ENCODE measurements around the gene PTPN20.

PTPN20 gene

DNA sequence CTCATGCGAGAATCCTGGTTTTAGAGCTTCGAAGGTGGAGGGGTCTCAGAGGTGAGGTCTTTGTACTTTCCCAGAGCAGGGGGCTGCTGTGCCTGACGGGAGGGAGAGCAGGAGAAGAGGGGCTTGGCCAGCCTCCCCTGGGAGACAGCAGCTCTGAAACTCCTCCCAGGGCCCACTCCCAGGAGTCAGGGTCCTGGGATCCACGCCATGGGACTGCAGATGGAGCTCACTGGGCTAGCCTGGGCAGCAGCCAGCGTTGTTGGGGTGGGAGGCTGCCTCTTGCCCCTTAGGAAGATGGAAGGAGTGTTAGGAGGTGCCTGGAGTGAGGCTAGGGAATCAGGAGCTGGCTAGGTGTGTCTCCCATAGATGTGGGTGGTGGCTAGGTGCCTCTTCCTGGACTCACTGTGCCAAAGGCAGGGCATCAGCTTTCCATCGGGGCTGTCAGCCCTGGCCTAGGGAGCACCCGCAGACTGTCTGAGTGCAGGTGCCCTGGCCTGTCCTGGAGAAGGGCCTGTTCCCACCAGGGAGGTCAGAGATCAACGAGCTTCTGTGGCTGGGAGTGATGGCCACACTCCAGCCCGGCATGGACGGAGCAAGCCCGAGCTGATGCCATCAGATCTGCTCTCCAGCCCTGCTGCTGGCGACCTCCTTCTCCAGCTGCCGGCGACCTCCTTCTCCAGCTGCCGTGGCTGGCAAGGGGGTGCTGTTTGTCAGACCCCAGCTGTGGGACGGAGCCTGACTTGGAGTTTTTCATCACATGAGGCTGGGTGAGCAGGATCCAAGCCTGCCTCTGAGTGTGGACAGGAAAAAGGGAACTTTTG, 111.3 kb downstream of the PTPN20 start:
- no peak for DNase-seq (ENCODE audit: low read depth)

DNA sequence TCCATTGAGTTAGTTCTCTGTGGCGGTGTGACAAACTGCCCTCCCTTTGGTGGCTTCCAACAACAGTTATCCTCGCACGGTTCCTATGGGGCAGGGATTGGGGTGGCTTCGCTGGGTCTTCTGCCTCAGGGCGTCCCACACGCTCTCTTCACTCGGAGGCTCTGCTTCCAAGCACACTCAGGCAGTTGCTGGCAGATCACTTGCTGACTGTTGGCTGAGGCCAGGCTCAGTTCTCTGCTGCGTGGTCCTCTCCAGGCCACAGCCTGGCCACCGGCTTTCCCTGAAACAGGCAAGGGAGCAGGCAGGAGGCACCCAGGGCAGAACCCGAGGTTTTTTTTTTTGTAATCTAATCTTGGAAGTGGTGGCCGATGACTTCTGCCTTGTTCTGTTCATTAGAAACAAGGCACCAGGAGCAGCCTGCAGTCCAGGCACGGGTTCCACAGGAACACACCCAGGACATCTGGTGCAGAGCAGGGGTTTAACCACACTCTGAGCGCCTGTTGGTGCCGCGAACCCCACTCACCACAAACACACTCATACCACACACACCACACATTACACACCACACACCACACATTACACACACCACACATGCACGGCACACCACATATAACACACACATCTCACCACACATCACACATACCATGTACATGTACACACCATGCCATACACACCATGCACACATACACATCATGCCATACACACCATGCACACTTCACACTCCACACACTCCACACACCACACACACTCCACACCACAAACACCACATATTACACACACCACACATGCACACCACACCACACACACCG, 112.2 kb downstream of the PTPN20 start:
- DNase-seq (ENCODE audit: low read depth), result no peak

DNA sequence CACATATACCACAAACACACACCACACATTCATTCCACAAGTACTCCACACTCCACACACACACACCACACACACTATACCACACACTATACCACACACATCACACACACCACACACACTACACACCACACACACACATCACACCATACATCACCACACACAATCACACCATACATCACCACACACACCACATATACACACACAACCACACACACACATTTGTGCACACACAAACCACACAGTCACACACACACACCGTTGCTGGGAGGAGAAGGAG, 112.8 kb downstream of the PTPN20 start:
- DNase-seq (ENCODE audit: low read depth), result no peak

DNA sequence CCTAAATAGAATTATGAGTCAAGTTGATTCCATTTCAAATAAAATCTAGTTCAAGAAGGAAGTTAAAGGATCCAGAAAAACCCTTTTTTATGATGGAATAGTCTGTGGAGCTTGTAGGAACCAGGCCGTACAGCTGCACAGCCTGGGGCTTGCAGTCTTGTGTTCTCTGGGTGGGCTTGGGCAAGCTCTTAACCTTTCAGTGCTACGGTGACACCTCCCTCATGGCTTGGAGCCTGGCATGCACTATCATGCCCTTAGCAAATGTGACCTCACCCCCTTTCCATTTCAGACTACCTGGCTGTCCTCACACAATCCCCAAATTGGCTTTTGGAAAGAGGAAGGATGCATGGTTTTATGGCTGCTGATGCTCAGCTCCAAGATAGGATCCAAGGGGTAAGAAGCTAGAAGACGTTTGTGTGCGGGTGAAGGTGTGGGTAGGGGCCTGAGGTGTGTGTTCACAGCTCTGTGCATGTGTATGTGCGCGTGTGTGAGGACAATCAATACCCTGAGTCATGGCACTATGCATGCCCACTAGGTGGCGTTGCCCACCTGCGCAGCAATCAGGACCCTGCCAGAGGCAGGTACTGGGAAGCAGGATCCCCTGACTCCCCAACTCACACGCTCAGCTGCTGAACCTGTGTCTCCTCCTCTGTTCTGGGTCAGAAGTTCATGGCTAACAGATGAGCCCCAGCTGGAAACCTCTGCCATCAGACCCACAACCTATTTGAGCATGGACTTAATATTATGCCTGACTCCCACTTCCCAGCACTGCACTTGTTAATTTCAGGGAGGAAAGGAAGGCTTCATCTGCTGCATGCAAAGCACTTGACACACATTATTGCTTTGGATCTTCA, 113.4 kb downstream of the PTPN20 start:
- DNase-seq (ENCODE audit: low read depth), result peak; percentile 55

DNA sequence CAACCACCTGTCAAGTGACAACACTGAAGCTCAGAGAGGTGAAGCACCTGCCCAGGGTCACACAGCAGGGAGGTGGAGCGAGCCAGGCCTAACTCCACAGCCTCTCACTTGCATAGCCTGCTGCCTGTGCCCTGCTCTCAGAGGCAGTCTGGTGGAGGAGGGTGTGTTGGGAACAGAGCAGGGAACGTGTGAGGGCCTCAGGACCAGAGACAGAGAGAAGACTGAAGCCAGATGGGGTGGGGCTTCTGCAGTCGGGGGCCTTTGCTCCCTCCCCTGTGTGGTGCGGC, 114.0 kb downstream of the PTPN20 start:
- no peak for DNase-seq (ENCODE audit: low read depth)

DNA sequence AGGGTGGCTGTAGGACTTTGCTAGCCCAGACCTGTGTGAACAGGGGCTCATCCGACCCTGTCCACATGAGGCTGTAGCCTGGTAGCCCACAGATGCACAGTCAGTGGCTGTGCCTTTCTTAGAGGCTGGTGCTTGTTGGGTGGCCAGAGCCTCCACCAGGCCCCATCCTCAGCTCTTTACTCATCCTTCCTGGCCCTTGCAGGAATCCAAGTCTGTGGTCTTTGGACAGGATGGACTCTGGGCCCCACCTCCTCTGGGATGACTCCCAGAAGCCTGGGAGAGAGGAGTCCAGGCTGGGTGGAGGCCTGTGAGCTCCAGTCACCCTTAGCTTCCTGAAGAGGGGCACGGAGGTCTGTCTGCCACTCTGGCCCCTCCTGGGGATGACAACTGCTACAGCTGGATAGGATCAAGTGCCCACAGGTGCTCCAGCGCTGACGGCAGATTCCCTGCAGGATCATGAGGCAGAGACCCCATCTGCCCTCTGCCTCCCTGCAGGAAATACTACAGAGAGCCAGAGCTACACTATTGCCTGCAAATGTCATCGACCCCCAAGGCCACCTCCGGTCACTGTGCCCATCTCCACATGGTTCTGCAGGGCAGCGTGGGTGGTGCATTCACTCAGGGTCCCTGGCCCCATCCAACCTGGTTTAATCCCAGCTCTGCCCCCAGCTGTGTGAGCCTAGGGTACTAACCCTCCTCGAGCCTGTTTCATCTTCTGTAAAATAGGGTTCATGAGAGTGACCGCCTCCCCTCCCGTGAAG, 114.5 kb downstream of the PTPN20 start:
- DNase-seq (ENCODE audit: low read depth), result no peak

DNA sequence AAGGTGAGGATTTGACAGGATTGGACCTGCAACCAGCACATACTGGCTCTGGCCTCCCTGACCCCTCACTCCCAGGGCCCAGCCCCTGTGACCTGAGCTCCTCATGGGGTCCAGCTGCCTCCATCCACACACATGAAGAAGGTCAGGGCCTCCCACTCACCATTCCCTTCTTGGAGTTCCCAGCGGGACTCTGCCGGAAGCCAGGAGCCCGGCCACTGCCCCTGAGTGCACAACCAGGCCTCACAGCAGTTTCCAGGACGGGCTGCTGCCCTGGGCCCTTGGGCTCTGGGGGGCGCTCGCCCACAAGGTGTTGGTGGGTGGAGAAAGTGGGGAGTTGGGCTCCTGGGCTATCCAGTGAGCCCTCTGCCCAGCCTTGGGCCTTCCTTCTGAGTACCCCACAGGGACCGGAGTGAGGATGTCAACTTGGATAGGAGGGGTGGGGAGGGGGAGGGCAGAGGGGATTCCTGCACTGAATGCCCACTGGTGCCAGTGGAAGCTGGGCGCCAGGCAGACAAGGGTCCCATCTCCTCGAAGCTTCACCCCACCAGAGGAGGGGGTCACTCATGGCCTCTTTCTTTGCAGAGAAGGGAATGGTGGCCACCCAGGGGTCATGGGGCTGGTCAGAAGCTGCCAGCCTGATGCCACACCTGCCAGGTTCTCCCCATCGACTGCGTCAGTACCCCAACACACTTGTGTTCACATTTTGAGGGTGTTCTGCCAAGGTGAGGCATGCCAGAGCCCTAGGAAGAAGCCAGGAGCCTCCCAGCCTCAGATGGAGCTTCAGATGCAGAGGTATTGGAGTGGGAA, 115.3 kb downstream of the PTPN20 start:
- DNase-seq (ENCODE audit: low read depth), result no peak

DNA sequence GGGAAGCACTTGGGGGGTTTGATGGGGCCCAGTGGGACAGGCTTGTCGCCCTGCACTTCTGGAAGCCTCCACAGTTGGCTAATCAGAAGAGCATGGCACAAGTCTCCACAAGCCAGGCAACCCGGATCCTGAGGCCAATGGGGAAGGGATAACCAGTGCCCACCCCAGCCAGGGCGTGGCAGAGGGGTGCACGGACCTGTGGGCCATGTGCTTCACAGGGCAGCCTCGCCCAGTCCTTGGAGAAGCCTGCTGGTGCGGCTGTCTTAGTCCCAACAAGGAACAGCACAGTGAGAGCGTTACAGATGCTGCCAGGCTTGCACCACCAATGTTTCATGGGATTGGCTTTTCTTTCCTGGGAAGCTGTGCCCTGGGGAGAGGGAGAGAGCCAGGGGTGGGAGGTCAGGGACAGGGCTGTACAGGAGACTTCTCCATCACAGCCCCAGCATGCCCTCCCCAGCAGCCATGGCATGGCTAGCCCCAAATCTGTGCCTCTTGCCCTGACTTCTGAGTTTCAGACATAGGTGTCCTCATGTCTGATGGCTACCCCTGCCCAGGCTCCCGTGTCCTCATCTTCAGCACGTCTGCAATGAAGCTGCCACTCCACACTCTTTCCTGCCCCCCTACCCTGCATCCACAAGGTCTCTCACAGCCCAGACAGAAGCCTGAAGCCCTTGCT, 116.0 kb downstream of the PTPN20 start:
- DNase-seq (ENCODE audit: low read depth), result no peak

DNA sequence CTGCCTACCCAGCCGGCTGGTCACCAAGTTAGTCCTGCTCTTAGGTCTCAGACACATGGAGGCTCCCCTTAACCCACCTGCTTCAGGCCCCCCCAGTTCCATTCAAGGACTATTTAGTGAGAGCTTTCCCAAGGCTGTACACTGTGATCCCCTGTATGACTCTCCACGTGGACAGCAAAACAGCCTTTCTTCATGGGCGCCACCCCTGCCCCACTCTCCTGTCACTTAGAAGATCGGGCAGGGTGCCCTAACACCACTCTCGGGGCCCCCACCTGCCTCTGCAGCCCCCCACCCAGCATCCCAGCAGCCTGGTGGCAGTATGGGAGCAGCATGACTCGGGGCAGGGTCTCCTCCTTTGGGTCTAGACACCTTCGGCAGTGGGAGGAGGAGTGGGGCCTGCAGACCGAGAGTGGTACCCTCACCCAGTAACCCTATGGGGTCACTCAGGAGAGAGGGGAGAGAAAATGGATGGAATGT, 116.6 kb downstream of the PTPN20 start:
- DNase-seq (ENCODE audit: low read depth), result no peak

DNA sequence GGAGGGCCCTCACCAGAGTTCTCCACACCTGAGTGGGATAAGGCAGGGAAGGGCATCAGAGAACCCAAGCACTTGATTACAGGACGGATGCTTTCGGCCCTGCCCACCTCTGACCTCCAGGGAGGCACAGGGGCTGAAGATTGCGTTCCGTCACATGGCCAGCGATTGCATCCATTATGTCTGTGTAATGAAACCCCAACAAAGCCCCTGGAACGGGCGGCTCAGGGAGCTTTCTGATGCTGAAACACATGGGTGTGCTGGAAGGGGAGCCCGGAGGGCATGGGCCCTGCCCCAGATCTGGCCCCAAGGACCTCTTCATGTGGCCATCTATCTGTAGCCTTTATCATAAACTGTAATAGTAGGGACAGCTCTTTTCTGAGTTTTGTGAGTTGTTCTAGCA, 117.2 kb downstream of the PTPN20 start:
- no peak for DNase-seq (ENCODE audit: low read depth)

DNA sequence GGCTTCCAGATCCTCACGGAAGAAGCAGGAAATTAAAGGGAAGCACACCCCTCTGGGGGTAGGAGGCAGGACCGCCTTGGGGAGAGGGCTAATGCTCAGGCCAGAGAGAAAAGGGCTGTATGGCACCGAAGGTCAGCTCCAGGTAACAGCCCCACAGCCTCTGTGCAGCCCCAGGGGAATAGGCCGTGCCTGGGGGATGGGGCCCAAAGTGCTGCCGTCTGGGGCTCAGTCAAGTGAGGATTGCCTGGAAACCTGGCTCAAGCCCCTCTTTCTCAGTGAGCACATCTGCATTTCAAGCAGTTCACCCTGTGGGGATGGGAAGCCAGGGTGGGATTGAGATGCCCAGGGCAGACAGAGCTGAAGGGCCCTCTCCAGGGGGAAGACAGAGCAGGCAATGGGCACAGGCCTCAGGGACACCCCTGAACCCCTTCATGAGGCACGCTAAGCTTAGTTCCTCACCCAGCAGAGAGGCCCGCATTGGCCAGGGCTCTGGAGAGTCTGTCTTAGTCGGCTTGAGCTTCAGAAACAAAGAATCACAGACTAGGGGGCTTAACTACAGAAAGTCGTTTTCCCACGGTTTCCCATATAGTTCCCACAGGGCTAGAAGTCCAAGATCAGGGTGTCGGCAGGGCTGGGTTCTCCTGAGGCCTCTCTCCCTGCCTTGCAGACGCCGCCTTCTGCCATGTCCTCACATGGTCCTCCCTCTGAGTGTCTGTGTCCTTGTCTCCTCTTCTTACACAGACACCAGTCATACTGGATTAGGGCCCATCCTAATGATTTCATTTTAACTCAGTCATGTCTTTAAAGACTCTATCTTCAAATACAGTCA, 118.2 kb downstream of the PTPN20 start:
- DNase-seq (ENCODE audit: low read depth), result no peak

DNA sequence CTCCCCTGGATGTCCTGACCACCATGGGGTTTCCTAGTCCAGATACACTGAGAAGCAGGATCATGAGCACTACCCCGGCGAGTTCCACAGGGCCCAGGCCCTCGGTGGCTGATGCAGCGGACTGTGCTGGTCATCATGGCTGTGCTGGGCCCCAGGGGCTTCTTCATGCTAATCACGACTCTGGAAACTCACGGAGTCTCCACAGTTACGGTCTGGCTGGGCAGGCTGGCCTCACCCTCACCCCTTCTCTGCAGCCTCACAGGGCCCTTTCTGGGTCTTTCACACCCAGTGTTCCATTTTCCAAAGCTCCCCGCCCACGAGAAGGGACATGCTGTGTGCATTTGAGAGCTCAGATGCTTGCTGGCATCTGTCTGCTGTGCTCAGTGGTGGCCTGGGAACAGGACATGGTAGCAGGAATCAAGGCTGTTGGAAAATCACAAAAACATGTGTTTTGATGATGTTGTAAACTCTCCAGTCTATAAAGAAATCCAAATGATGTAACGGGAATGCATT, 119.0 kb downstream of the PTPN20 start:
- no peak for DNase-seq (ENCODE audit: low read depth)

DNA sequence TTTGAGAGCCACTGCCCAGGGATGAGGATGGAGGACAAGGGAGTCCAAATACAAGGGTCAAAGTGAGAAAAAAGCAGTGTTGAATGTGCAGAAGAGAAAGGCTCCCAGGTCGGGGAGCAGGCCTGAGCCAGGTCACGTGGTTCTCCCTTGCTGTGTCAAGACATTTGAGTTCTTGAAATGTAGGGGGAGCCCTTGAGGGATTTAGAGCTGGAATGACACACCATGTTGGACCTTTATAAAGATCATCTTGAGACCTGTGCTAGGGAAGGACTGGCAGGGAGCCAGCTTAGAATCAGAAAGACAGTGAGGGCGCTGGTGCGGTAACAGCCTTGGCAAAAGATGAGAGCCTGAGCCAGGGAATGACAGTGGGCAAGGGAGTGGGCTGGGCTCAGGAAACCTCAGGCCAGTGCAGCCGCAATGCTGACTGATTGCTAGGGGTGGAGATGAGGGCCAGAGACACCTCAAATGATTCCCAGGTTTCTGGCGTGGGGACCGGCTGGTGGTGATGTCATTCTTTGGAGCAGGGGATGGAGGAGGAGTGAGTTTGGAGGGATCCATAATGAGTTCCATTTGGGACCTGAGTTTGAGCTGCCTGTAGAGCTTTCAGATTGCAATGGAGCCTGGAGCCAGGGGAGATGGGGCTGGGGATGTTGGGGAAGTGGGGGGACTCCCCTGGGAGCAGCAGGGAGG, 120.1 kb downstream of the PTPN20 start:
- DNase-seq (ENCODE audit: low read depth), result no peak

DNA sequence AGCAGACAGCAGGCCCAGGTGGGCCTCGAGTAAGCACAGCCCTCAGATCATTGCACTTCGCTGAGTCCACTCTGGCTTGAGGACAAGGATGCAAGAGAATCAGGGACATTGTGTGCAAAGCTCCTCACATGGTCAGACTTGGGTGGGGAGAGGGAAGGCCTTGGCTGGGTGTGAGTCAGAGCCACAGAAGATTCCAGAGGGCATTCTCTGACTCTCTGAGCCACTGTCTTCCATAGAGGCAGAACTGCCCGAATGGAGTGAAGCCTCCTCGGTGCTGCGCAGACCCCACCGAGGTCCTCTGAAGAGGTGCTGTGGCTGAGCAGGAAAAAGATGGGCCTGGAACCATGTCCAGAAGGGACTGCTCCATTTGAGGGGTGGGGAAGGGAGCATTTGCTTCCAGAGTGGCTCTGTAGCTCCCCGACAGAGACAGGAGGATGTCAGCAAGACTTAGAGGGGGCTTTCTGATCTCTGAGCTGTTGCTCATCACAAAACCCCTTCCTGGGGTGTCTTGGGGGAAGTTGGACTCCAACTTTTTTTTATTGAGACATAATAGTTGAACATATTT, 120.8 kb downstream of the PTPN20 start:
- no peak for DNase-seq (ENCODE audit: low read depth)

DNA sequence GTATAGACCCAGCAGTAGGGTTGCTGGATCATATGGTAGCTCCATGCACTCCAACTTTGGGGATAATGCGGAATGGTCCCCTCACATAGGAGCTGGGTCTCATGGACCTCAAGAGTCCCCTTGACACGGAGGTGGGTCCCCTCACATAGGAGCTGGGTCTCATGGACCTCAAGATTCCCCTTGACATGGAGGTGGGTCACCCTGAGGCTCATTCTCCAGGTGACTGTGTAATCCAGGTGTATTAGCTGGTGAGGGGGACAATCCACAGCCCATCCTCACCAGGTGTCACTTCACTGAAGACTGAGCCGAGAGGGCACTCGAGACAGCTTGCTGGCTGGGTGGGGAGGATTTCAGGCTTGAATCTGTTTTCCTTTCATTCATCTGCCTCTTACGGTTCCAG, 121.9 kb downstream of the PTPN20 start:
- no peak for DNase-seq (ENCODE audit: low read depth)

DNA sequence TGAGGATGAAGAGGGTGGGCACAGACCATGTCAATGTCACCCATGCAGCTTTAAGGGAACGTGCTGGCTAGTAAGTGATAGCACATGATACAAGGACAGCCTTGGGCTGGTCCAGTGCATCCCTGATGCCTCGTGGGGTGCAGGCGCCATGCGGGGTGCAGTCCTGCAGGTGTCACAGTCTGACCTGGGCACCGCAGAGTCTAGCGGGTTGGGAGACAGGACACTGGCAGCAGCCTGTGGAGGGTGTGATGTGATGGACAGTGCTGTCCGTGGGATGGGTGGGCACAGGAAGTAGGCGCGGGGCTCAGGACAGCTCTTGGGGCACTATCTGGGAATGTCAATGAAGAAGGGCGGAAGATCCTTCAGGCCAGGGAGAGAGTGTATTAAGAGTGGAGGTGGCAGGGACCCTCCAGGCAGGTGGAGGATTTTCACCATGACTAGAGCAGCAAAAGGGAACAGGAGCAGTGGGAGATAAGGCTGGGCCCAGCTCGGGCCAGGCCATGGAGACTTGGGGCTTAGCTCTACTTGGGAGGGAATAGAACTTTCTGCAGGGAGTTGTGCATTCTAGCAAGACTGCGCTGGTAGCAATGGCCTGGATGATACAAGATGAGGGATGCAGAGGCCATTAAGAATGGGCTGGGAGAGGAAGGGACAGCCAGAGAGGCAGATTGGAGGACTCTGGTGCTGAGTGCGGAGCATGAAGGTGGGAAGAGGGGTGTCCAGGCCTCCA, 122.5 kb downstream of the PTPN20 start:
- DNase-seq (ENCODE audit: low read depth), result no peak

DNA sequence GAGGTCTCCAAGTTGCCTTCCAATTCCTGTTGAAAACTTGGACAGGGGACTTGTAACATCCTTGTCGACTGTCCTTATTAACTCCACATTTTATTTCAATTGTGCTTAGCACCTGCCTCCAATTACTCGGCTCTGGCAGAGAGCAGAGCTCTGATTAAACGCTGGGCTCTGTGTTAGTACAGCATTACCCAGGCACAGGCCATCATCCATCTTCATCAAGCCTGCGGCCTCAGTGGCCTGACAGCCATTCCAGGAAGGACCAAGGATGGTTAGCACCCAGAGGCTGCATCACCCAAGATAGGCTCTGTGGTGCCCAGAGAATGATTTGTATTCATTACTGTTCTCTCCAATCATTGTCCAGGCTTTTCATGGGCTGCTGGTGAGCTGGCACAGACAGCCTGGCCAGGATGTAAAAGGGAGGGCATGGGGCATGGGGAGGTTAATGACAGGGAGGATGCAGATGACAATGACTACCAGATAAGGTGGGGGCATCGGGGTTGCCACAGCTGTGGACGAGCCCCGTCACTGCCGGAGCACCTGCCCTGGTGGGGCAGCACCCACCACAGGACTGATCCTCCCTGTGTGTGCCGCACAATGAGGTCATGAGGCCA, 123.3 kb downstream of the PTPN20 start:
- no peak for DNase-seq (ENCODE audit: low read depth)

All from T follicular helper cell (primary cell).